GM21717 (cell line): ENCODE data around the gene SLC38A11.

ENCODE experiments used
- ATAC-seq: cut with Tn5 transposase; IDR thresholded peaks from one replicate; pipeline ENCODE4 v1.9.1; 2021; ENCODE audit warnings: mild to moderate bottlenecking, moderate library complexity; ENCODE audit not compliant: unreplicated experiment

Gene SLC38A11

GRCh38 chr2:164917296-164917903 lies 37.9 kb downstream of the SLC38A11 start:
- no peak for ATAC-seq

- ATAC-seq: no peak
Observed at GRCh38 chr2:164915566-164915965, 39.8 kb downstream of the SLC38A11 start.

- no peak for ATAC-seq
Observed at GRCh38 chr2:164913640-164914350, 41.5 kb downstream of the SLC38A11 start.

GRCh38 chr2:164913011-164913410 lies 42.3 kb downstream of the SLC38A11 start:
- ATAC-seq: no peak

- ATAC-seq: no peak
Observed at GRCh38 chr2:164911832-164912231, 43.5 kb downstream of the SLC38A11 start.

- peak; percentile 88 for ATAC-seq
Observed at GRCh38 chr2:164910101-164910899, 45.0 kb downstream of the SLC38A11 start.

- ATAC-seq: no peak
Observed at GRCh38 chr2:164906947-164907346, 48.4 kb downstream of the SLC38A11 start.

GRCh38 chr2:164905307-164905706 lies 50.0 kb downstream of the SLC38A11 start:
- no peak for ATAC-seq

GRCh38 chr2:164903951-164904350 lies 51.4 kb downstream of the SLC38A11 start:
- no peak for ATAC-seq

GRCh38 chr2:164903204-164903603 lies 52.1 kb downstream of the SLC38A11 start:
- ATAC-seq: no peak

GRCh38 chr2:164899121-164899520 lies 56.2 kb downstream of the SLC38A11 start:
- ATAC-seq: no peak

GRCh38 chr2:164898475-164898874 lies 56.9 kb downstream of the SLC38A11 start:
- no peak for ATAC-seq

- ATAC-seq: no peak
Observed at GRCh38 chr2:164897469-164898260, 57.7 kb downstream of the SLC38A11 start.

GRCh38 chr2:164896634-164897355 lies 58.5 kb downstream of the SLC38A11 start:
- peak; percentile 98 for ATAC-seq

GRCh38 chr2:164896226-164896625 lies 59.1 kb downstream of the SLC38A11 start:
- ATAC-seq: no peak

- ATAC-seq: no peak
Observed at GRCh38 chr2:164891460-164891859, 63.9 kb downstream of the SLC38A11 start.

GRCh38 chr2:164890544-164890943 lies 64.8 kb downstream of the SLC38A11 start:
- ATAC-seq: no peak

- no peak for ATAC-seq
Observed at GRCh38 chr2:164888592-164888991, 66.7 kb downstream of the SLC38A11 start.

GRCh38 chr2:164887434-164888144 lies 67.7 kb downstream of the SLC38A11 start:
- no peak for ATAC-seq

- ATAC-seq: no peak
Observed at GRCh38 chr2:164882276-164882675, 73.0 kb downstream of the SLC38A11 start.
